ENCODE data around the gene ACKR2.

The ACKR2 gene

DNA sequence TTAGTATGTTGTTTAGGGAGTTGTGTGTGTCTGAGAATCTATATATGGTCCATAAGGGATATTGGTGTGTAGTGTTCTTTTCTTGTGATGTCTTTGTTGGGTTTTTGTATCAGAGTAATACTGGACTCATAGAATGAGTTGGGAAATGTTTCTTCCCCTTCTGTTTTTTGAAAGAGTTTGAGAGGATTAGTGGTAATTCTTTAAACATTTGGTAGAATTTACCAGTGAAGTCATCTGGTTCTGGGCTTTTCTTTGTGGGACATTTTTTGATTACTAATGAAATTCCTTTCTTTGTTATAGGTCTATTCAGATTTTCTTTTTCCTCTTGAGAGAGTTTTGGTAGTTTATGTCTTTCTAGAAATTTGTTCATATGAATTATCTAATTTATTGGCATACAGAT, 16.9 kb downstream of the ACKR2 start:
- H3K4me3 ChIP-seq (ENCODE audit: low read depth, low read length) = no peak overlapping the region
- no peak for DNase-seq (ENCODE audit: low read depth)
- TF ChIP-seq POLR2A (IDR thresholded peaks at IDR 0.05; ENCODE audit: extremely low read depth, insufficient read length) (no peak), MYC (IDR thresholded peaks at IDR 0.05; ENCODE audit: low read depth, low read length) (no peak)
- TF ChIP-seq, protein P1, sequence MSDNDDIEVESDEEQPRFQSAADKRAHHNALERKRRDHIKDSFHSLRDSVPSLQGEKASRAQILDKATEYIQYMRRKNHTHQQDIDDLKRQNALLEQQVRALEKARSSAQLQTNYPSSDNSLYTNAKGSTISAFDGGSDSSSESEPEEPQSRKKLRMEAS (IDR thresholded peaks at IDR 0.05; ENCODE audit: low read depth, low read length) = no peak
- TF ChIP-seq, protein P2, sequence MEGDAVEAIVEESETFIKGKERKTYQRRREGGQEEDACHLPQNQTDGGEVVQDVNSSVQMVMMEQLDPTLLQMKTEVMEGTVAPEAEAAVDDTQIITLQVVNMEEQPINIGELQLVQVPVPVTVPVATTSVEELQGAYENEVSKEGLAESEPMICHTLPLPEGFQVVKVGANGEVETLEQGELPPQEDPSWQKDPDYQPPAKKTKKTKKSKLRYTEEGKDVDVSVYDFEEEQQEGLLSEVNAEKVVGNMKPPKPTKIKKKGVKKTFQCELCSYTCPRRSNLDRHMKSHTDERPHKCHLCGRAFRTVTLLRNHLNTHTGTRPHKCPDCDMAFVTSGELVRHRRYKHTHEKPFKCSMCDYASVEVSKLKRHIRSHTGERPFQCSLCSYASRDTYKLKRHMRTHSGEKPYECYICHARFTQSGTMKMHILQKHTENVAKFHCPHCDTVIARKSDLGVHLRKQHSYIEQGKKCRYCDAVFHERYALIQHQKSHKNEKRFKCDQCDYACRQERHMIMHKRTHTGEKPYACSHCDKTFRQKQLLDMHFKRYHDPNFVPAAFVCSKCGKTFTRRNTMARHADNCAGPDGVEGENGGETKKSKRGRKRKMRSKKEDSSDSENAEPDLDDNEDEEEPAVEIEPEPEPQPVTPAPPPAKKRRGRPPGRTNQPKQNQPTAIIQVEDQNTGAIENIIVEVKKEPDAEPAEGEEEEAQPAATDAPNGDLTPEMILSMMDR (IDR thresholded peaks at IDR 0.05; ENCODE audit: low read depth, low read length) = no peak

DNA sequence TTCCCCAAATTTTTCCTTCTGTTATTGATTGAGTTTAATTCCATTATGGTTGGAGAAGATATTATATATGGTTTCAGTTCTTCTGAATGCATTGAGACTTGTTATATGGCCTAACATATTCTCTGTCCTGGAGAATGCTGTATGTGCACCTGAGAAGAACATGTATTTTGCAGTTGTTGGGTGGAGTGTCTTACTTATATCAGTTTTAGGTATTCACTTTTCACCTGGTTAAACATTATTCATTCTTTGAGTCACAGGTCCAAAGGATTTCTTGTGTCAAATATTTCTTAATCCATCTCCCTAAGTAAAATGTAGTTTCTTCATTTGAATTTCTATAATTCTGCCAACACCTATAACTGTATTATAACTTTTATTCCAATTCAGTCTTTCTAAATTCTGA, 17.8 kb downstream of the ACKR2 start:
- TF ChIP-seq, protein P2 (IDR thresholded peaks at IDR 0.05; ENCODE audit: low read depth, low read length) = no peak
- TF ChIP-seq POLR2A (IDR thresholded peaks at IDR 0.05; ENCODE audit: extremely low read depth, insufficient read length) = no peak
- no peak for TF ChIP-seq MYC (IDR thresholded peaks at IDR 0.05; ENCODE audit: low read depth, low read length)
- TF ChIP-seq, protein P1 (IDR thresholded peaks at IDR 0.05; ENCODE audit: low read depth, low read length) = no peak
- H3K4me3 ChIP-seq (ENCODE audit: low read depth, low read length) = no peak overlapping the region
- no peak for DNase-seq (ENCODE audit: low read depth)

DNA sequence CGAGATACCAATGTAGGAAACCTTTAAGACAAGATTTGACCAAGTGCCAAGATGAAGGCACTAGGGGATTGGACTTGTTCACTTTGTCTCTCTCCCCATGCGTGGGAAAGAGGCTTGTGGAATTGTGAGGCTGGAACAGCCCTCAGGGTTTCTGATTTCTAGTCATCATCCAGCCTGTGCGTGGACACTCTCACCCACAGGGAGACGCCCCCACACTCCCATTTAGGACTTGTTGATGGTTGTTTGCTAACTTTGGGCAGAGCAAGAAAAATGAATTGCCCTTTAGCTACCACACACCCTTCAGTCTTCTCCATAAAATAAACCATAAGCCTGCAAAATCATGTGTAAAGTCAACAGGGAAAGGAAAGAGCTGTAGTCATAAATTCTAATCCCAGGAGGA, 18.4 kb downstream of the ACKR2 start:
- DNase-seq (ENCODE audit: low read depth) = no peak
- H3K4me3 ChIP-seq (ENCODE audit: low read depth, low read length) = no peak overlapping the region
- TF ChIP-seq, protein P1 (IDR thresholded peaks at IDR 0.05; ENCODE audit: low read depth, low read length) = no peak
- TF ChIP-seq MYC (IDR thresholded peaks at IDR 0.05; ENCODE audit: low read depth, low read length) (no peak), POLR2A (IDR thresholded peaks at IDR 0.05; ENCODE audit: extremely low read depth, insufficient read length) (no peak)
- TF ChIP-seq, protein P2 (IDR thresholded peaks at IDR 0.05; ENCODE audit: low read depth, low read length) = no peak

DNA sequence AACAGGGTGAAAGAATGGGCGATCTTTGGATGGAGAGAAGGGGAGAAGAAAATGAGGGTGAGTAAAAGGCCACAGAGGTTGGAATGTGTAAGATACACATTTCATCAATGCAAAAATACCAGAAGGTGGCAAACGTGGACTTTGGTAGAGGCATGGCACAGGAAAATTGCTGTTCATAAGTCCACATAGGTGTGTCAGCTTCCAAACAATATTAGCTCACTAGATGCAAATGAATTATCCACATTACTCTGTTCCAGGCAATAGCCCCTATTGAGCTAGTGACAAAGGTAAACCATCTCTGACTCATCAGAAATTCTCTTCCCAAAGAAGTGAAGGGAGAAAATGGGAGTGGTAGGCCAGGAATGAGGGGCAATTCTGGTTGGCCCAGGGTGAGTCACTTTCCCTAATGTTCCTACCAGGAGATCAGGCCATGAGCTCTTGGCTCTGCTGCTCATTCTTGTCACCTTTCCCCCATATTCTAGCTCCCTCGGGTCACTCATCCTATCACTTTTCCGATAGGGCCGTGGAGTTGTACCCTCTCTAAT, 19.9 kb downstream of the ACKR2 start:
- TF ChIP-seq POLR2A (IDR thresholded peaks at IDR 0.05; ENCODE audit: extremely low read depth, insufficient read length) = no peak
- TF ChIP-seq, protein P2 (IDR thresholded peaks at IDR 0.05; ENCODE audit: low read depth, low read length) = no peak
- no peak for DNase-seq (ENCODE audit: low read depth)
- H3K4me3 ChIP-seq (ENCODE audit: low read depth, low read length) = no peak overlapping the region

DNA sequence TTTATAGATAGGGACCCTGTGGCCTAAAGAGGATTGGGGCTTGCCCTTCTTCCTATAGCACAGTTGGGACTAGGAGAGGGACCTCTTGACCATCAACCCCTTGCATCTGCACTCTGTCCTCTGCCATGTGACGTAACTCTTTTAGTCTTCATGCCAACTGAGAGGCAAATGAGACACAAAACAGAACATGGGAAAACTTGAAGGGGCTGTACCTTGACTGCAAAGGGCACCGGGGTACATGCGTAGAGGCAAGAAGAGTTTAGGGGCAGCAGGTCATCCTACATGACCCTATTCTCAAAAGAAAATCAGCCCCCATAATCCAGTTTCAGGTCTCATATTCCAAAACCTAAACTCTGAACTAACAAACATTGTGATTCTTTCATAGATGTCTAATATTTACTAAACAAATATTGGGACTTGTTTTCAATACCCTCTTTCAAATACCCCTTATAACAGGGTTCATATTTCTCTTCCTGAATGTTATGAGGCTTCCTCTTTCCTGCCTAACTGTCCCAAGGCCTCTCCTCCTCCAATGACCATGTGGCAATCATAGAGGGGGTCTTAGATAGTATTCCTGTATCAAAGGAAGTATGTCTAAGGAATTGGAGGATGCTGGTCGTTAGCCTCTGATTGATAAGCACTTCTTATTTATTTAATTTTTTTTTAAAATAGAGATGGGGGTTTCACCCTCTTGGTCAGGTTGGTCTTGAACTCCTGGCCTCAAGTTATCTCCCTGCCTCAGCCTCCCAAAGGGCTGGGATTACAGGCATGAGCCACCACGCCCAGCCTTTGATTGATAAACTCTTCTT, 20.6 kb downstream of the ACKR2 start:
- DNase-seq (ENCODE audit: low read depth) = no peak
- no peak overlapping the region for H3K4me3 ChIP-seq (ENCODE audit: low read depth, low read length)
- TF ChIP-seq POLR2A (IDR thresholded peaks at IDR 0.05; ENCODE audit: extremely low read depth, insufficient read length) (no peak), MYC (IDR thresholded peaks at IDR 0.05; ENCODE audit: low read depth, low read length) (no peak)
- TF ChIP-seq, protein P1 (IDR thresholded peaks at IDR 0.05; ENCODE audit: low read depth, low read length) = no peak
- TF ChIP-seq, protein P2 (IDR thresholded peaks at IDR 0.05; ENCODE audit: low read depth, low read length) = no peak
